HFF-Myc (cell line): ENCODE measurements around the gene CASQ1.

ENCODE experiments used
- DNase-seq: peaks from one replicate; pipeline ENCODE4 v3.0.0-alpha.2; 2011; ENCODE audit warnings: low read depth; ENCODE audit errors: extremely low read depth
- H3K4me3 ChIP-seq: replicated peaks from 2 replicates; pipeline ENCODE4 v1.5.1; 2011; ENCODE audit warnings: low read depth, mild to moderate bottlenecking, control low read depth, low read length
- CTCF ChIP-seq: IDR thresholded peaks from 2 replicates; pipeline ENCODE4 v1.5.1; 2012; ENCODE audit warnings: mild to moderate bottlenecking, low read depth, low read length, control low read depth; ENCODE audit errors: missing control alignments

The CASQ1 gene

GRCh38 chr1:160149716-160150115 lies 40.7 kb upstream of the CASQ1 start:
- DNase-seq, result no peak

GRCh38 chr1:160151303-160151702 lies 39.1 kb upstream of the CASQ1 start, which contains the start of gene ATP1A4:
Gene ATP1A4 (plus strand): TSS chr1:160151603. CDS start chr1:160152041, 438 bp downstream.
- H3K4me3 ChIP-seq, result no peak within 1 kb of the TSS
- no peak for DNase-seq
- no peak for TF ChIP-seq CTCF

More at GRCh38 chr1:160149716-160150115, 40.7 kb upstream of the CASQ1 start:
- TF ChIP-seq CTCF, result no peak
- no peak overlapping the region for H3K4me3 ChIP-seq

- no peak for DNase-seq
- H3K4me3 ChIP-seq, result no peak overlapping the region
- no peak for TF ChIP-seq CTCF
Observed at GRCh38 chr1:160154790-160155189, 35.6 kb upstream of the CASQ1 start.

GRCh38 chr1:160156361-160156760 lies 34.0 kb upstream of the CASQ1 start:
- no peak overlapping the region for H3K4me3 ChIP-seq
- TF ChIP-seq CTCF, result no peak
- no peak for DNase-seq

GRCh38 chr1:160157174-160157573 lies 33.2 kb upstream of the CASQ1 start:
- H3K4me3 ChIP-seq, result no peak overlapping the region
- no peak for TF ChIP-seq CTCF
- no peak for DNase-seq

GRCh38 chr1:160158031-160158430 lies 32.3 kb upstream of the CASQ1 start:
- no peak for TF ChIP-seq CTCF
- H3K4me3 ChIP-seq, result no peak overlapping the region
- no peak for DNase-seq

- TF ChIP-seq CTCF, result no peak
- H3K4me3 ChIP-seq, result no peak overlapping the region
- no peak for DNase-seq
Observed at GRCh38 chr1:160158534-160158933, 31.8 kb upstream of the CASQ1 start.
